ENCODE results near the gene BRPF1.

GRCh38 chr3:9730657-9731205, 804 bp upstream of the BRPF1 start:
- TF ChIP-seq CTCF (IDR thresholded peaks at IDR 0.05) = peak in 1 of 4 experiments; percentile 9
- no peak for TF ChIP-seq POLR2A (IDR thresholded peaks at IDR 0.05)

Data from uterus (tissue), 2 donors.